Measurements from ENCODE around the gene OR52B6.
"Not testable (repeated sequence)": the region's sequence is repeated elsewhere in the genome, so short reads cannot be mapped to it uniquely, and the experiment has no call there.

The OR52B6 gene, protein sequence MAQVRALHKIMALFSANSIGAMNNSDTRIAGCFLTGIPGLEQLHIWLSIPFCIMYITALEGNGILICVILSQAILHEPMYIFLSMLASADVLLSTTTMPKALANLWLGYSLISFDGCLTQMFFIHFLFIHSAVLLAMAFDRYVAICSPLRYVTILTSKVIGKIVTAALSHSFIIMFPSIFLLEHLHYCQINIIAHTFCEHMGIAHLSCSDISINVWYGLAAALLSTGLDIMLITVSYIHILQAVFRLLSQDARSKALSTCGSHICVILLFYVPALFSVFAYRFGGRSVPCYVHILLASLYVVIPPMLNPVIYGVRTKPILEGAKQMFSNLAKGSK

DNA sequence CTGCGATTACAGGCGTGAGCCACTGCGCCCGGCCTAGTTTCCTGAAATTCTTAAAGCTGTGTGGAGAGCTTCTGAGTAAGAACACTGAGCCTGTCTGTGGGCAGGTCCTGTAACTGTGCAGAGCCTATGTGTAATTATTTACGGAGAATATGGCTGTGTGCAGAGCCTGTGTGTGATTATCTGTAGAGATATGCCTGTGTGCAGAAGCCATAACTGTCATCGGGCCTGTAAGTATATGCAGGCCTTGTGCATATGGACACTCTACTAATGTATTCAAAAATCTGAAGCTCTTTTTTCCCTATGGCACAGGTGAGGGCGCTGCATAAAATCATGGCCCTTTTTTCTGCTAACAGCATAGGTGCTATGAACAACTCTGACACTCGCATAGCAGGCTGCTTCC lies at the start of gene OR52B6:
OR52B6 (plus strand) TSS at position 301 of the 400 bp plus-strand sequence; CDS start at position 301, 0 bp downstream.
- no peak for DNase-seq

DNA sequence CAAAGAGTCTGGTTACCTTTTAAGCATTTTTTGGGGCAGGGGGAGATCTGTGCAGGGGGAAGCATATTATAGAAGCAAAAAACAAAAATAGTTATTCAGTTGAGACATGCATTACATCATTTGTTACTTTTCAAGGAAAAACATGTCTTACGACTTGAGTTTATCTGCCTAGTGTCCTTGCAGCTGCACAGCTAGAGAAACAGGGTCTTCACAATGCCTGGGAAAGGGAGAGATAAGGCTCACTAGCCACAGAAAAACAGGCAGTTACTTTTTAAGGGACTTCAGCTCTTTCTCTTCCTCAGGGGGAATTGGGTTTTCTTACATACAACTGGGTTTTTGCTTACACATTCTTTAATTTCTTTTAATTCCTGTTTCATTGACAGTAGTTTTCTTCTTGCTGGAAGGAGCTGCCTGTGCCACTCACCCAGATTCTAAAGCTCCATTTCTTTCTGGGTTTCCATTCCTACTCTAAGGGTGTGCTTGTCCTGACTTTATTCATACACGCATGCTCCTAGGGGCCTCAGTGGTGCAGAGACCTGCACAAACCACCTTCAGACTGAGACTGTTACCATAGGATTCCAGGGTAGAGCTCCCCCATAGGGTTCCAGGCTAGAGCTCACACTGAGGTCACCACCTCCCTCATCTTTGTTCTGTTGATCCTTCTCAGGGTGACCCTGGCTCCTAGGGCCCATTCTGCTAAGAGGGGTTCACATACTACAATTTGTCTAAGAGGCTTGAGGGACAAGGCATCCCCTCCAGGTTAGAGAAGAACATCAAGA lies 49.4 kb upstream of the OR52B6 start:
- DNase-seq: no peak

DNA sequence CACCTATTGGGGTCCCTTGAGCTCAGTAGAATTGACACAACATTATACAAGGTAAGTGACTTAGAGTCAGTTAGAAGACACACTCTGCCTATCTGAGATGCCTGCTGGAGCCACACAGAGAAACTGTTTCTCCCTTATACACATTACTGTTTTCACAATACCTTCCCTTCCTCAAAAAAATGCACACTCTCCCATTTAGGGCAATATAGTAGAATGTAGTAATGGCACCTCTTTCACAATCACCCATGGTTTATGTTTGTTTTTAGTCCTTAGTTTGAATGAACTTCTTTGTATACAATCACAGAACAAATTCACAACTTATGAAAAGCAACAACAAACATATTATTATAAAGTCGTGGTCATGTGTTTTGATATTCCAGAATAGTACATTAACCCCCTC lies 46.6 kb upstream of the OR52B6 start:
- DNase-seq: no peak

DNA sequence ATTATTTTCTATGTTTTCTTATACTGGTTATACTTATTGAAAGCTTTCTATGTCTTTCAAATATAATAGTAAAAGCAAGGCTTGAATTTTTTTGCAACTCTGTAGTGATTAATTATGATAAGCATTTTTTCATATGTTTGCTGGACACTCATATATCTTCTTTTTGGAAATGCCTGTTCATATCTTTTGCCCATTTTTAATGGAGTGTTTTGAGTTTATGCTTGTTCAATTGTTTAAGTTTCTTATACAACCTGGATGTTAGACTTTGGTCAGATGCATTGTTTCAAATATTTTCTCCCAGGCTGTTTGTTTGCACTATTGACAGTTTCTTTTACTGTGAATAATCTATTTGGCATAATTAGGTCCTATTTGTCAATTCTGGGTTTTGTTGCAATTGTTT lies 44.2 kb upstream of the OR52B6 start:
- no peak for DNase-seq

DNA sequence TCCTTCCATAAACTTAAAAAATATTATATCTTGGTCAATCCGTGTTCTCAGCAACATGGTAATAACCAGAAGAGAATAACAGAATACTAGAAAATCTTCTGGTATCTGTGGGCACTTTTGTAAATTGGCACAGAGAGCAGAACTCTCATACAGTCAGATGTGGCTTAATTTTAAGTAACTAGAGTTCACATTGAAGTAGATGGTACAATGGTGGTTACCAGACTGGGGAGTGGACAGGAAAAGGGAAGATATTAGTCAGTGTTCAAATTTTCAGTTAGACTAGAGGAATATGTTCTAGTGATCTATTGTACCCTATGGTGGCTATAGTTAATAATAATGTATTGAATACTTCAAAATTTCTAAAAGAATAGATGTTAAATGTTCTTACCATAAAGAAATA lies 39.2 kb upstream of the OR52B6 start:
- DNase-seq: no peak

DNA sequence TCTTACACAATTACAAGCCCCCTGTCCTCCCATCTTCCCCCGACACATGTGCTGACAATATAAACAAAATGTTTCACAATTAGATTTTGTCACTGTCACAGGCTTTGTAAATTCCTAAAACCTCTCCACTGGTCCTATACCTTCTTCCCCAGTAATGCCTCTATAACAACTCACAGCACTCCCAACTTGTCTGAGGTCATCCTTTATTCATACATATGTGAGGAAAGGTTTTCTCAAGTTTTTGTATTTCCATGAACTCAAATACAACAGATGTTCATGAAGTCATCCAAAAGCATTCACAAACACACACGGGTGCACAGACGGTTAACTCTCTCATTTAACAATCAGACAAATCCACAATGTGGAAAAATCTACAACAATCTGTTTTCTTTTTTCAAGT lies 34.2 kb upstream of the OR52B6 start:
- DNase-seq: no peak

DNA sequence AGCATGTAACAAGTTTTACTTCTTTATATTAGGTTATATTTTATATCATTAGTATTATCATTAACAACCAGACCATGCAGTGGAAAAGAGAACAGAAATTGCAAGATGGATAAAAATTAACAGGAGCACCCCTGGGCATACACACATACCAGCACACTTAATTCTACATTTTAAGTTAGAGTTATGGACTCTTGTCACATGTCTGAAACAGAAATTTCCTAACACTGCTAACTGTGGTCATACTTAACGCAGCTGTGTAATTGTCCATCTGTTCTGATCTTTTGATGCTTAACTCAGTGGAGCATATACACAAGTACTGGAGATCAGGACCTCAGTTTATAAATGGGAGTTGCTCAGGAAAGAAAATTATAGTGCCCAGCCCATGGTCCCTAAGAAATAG lies 32.7 kb upstream of the OR52B6 start:
- no peak for DNase-seq

DNA sequence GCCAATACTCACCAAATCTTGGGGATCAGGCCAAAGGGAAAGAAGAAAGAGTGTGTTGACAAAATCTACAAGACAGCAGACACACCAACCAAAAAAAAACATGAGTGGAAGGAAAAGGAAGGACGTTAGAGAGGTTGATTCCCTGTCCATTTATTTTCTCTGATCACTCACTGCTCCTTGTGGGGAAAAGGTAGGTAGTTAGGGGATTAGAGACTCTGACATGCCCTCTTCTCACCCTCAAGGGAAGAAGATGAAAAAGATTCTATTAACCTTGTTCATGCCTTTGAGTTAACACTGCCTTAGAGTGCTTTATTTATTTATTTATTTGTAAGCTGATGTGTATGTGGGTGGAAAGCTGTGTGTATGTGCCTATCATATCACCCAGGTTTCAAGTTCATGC lies 32.2 kb upstream of the OR52B6 start, which contains the start of gene OR52H1:
OR52H1 (minus strand) TSS at position 101 of the 400 bp plus-strand sequence. CDS start 3,035 bp downstream, outside the sequence.
- DNase-seq: no peak

DNA sequence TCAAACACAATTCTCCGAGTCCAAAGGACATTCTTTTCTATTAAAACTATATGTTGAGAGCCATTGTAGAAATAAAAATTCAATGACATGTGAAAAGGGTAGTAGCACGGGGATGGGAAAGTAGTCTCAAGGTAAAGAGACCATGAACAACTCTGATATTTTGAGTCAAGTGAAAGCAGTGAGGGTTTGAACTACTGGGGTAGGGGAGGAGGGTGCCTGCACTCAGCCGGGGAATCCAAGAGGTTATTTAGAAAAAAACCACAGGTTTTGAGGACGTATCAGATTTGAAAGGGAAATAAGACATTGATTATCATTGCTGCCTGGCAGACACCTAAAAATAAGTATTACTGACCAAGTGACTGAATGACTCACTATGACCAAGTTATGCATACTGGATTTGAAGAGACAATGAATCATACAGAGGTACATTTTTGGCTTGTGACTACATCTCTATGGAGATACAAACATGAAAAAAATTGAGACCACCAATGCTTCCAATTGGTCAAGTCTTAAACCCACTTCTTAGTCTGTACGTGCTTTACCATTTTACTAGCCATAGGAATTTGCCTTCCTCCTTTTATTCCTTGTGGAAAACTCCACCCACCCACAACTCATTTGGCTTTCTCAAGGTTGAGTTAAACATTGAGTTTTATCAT lies 30.1 kb upstream of the OR52B6 start:
- DNase-seq: no peak

DNA sequence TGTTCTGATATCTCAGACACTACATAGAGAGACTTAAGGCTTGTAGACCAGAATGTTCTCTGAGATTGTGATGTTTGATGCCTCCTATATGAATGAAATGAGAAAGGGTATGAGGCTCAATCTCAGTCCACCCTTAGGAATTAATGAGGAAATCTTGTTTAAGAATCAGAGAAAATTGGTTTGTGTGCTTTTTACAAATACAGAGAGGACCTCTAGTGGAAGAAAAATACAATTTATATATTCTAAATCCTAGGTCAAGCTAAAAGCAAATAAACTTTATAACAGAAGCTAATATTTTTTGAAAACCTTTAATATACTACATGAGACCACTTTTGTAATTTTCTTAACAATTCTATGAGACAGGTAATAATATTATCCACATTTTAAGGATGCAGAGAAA lies 27.3 kb upstream of the OR52B6 start:
- no peak for DNase-seq

DNA sequence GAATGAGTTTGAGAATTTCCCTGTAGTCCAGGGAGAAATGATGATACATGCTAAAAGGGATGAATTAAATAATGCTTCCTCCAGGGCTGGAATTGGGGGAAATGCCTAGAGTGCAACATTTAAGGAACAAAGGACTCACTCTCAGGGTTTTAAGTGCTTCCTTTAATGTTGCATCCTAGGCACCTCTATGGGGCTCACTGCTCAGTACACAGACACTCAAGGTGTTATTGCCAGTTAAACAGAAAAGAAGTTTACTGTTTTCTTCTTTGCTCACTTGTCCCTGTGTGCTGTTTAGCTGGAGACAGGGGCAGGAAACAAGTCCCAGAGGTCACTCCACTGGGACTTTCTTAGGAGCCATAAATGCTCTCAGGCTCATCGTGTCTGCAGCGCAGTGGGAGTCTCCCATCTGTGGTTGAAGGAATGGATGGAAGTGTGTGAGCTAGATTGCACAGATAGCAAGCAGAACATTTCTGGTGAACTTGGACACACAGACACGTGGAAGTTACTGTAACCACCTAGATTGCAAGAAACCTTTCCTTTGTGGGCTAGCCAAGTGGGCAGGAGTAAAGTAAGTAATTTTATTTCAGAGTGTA lies 24.0 kb upstream of the OR52B6 start:
- DNase-seq: no peak

DNA sequence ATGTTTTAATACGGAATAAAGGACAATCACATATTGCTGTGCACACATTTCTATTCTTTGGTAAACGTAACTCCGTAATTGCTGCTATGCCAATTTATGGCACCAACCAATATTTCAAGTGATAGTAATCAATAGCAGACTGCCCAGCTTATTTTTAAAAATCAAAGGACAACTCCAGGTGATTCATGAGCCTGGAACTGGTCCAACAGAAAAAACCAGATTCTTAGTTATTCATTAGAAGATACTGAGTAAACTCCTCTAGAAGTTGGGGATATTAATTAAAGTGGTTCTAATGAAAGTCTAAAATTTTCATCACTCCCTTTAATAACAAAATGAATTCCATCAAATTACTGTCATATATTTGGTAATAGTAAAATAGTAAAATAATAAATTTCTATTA lies 22.9 kb upstream of the OR52B6 start:
- no peak for DNase-seq

DNA sequence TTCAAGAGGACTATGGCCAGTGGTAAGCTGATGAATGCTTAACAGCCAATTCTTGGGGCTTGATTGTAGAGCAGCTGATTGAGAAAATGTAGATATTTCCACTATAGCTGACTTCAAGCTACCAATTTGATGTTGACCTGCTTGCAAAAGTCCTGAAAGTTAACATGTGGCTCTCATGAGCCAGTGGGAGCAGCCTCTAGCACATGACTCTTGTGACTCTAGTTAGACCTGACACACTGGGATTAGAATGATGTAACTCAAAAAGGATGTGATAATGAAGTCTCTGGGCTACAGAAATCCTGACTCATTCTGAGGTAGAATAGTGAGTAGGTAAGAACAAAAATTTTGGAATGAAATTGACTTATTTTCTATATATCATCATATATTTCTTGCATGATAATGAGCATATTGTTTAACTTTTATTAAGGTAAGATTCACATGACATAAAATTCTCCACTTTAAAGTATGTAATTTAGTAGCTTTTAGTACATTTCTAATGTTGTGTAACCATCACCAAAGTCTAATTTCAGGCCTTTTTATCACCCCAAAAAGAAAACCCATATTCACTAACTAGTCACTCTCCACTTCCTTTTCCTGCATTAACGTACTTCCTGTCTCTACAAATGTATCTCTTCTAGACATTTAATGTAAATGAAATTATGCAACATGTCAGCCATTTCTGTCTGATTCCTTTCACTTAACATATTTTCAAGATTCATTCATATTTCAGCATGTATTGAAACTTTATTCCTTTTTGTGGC lies 16.2 kb upstream of the OR52B6 start:
- DNase-seq: no peak

DNA sequence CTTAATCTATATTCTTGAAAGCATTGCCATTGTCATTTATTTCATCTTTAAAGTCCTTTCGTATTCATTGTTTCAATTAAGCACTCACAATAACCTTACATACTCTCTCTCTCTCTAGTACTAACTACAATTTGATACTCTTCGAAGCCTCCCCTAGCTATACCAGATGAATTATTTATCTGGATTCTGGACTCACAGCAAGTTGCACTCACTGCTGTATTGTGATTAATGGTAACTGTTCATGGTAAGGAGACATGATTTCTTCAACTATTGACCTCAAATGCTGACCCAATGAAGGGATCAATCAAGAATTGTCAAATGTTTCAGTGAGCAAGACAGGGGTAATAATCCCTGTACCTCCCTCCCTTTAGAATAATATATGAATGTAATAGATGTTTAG lies 6.0 kb upstream of the OR52B6 start:
- DNase-seq: no peak

DNA sequence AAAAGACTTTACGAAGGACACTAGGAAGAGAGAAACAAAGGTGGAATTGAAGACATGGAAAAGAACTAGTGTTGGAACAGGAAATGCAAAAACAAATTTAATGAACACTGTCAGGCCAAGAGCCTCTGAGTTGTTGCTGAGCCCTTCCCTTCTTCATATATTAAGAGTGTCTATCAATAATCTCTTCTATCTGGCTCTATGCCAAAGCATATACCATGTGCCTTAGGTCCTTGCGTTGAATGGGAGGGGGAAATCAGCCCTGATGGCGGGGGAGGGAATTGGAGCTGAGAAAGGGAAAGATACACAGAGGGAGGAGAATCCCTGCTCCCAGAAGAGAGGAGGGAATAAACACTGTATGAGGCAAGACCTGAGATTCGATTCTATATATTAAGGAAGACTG lies 5.5 kb upstream of the OR52B6 start:
- no peak for DNase-seq

DNA sequence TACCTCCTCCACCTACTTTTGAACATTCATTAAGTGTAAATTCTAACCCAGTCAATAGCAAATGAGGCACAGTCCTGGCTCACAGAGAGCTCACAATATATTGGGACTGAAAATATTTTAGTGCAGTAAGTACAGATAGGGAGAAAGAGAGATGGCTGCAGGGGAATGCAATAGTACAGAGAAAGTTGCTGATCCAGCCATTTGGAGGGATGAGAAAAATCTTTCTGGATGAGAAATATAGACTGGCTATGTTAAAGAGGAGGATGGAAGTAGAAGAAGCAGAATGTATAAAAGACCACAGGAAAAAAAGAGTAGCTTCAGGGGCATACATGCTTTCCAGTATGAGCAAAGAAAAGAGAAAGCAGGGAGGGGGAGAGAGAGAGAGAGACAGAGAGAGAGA lies 3.6 kb upstream of the OR52B6 start:
- no peak for DNase-seq

DNA sequence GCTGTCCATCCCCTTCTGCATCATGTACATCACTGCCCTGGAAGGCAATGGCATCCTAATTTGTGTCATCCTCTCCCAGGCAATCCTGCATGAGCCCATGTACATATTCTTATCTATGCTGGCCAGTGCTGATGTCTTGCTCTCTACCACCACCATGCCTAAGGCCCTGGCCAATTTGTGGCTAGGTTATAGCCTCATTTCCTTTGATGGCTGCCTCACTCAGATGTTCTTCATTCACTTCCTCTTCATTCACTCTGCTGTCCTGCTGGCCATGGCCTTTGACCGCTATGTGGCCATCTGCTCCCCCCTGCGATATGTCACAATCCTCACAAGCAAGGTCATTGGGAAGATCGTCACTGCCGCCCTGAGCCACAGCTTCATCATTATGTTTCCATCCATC lies 337 bp downstream of the OR52B6 start:
- no peak for DNase-seq

DNA sequence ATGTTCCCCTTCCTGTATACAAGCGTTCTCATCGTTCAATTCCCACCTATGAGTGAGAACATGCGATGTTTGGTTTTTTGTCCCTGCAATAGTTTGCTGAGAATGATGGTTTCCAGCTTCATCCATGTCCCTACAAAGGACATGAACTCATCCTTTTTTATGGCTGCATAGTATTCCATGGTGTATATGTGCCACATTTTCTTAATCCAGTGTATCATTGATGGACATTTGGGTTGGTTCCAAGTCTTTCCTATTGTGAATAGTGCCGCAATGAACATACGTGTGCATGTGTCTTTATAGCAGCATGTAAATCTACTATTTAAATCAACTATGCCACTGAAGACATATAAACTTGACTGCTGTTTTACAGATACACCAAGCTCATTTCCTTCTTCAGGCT lies 3.8 kb downstream of the OR52B6 start:
- not testable (repeated sequence) for DNase-seq

DNA sequence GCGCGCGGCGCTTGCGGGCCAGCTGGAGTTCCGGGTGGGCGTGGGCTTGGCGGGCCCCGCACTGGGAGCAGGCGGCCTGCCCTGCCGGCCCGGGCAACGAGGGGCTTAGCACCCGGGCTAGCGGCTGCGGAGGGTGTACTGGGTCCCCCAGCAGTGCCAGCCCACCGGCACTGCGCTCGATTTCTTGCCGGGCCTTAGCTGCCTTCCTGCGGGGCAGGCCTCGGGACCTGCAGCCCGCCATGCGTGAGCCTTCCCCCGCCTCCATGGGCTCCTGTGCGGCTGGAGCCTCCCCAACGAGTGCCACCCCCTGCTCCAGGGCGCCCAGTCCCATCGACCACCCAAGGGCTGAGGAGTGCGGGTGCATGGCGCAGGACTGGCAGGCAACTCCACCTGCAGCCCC lies 9.2 kb downstream of the OR52B6 start:
- not testable (repeated sequence) for DNase-seq

DNA sequence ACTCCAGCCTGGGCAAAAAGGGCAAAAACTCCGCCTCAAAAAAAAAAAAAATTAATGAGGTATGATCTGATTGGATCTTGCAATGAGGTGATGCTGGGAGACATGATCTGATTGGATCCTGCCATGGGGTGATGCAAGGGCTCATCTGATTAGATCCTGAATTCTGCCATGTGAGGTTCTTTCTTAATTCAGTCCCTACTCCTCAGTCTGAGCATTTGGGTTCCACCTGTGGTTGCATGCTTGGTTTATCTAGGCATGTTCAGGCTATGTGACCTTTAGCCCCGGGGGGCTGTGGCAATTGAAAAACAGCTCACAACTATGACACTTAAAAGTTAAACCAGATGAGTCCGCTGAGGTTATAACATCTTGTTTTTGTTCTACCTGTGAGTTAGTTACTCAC lies 10.9 kb downstream of the OR52B6 start:
- no peak for DNase-seq

DNA sequence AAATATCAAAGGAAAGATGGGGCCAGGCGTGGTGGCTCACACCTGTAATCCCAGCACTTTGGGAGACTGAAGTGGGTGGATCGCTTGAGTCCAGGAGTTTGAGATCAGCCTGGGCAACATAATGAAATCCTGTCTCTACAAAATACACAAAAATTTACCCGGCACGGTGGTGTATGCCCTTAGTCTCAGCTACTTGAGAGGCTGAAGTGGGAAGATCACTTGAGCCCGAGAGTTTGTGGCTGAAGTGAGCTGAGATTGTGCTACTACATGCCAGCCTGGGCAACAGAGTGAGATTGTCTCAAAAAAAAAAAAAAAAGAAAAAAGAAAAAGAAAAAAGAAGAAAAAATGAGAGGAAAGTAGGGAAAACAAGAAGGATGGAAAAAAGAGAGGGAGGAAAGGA lies 11.9 kb downstream of the OR52B6 start:
- DNase-seq: no peak

DNA sequence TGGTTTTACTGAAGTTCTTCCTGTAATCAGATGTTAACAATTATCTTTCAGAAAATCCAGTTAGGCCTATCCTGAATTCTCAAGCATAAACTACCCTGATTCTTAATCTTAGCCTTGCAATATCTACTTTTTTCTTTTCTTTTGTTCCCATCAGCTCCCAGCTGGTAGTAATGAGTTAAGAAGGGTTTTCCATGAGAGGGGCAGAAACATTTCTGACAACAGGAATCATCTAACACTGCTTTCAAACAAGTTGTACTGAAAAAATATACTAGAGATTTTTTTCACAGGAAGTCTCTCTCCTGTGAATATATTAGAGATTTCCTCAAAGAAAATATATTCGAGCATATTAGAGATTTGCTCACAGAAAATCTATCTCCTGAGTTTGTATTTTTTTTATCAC lies 12.5 kb downstream of the OR52B6 start:
- DNase-seq: no peak
